GM23248 (cell line): Measurements from ENCODE around the gene FBXO15.

ENCODE experiments used
- EZH2 ChIP-seq: fragments of 200-600 bp; sonication (generic); IDR thresholded peaks from 2 replicates; pipeline ENCODE4 v1.6.1; 2018; ENCODE audit warnings: antibody characterized with exemption, mild to moderate bottlenecking; ENCODE audit not compliant: insufficient read depth, poor library complexity, severe bottlenecking
- EZH2phosphoT487 ChIP-seq: fragments of 200-600 bp; sonication (generic); IDR thresholded peaks from 2 replicates; pipeline ENCODE4 v1.6.1; 2018; ENCODE audit warnings: antibody characterized with exemption, moderate library complexity, mild to moderate bottlenecking, low read depth; ENCODE audit not compliant: insufficient read depth

- TF ChIP-seq EZH2, result no peak
- TF ChIP-seq EZH2phosphoT487, result no peak
These were observed 43.9 kb upstream of the FBXO15 start for GRCh38 chr18:74191577-74191976.
